Activated gamma-delta T cell treated with Interleukin-2 at 50 U/mL for 16 hours (primary cell): ENCODE data around the gene ARHGAP31.
"Not testable (repeated sequence)": the region's sequence is repeated elsewhere in the genome, so short reads cannot be mapped to it uniquely, and the experiment has no call there.

Experiments used
- DNase-seq: peaks from one replicate; pipeline ENCODE4 v3.0.0-alpha.2; 2020

The ARHGAP31 gene

DNA sequence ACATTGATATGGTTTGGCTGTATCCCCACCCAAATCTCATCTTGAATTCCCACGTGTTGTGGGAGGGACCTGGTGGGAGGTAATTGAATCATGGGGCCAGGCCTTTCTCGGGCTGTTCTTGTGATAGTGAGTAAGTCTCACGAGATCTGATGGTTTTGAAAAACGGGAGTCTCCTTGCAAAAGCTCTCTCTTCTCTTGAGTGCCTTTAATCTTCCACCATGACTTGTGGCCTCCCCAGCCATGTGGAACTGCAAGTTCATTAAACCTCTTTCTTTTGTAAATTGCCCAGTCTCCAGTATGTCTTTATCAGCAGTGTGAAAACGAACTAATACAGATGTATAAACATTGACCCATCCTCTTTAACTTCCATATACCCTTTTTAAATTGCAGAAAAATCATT is 26.6 kb downstream of the ARHGAP31 start:
- not testable (repeated sequence) for DNase-seq

DNA sequence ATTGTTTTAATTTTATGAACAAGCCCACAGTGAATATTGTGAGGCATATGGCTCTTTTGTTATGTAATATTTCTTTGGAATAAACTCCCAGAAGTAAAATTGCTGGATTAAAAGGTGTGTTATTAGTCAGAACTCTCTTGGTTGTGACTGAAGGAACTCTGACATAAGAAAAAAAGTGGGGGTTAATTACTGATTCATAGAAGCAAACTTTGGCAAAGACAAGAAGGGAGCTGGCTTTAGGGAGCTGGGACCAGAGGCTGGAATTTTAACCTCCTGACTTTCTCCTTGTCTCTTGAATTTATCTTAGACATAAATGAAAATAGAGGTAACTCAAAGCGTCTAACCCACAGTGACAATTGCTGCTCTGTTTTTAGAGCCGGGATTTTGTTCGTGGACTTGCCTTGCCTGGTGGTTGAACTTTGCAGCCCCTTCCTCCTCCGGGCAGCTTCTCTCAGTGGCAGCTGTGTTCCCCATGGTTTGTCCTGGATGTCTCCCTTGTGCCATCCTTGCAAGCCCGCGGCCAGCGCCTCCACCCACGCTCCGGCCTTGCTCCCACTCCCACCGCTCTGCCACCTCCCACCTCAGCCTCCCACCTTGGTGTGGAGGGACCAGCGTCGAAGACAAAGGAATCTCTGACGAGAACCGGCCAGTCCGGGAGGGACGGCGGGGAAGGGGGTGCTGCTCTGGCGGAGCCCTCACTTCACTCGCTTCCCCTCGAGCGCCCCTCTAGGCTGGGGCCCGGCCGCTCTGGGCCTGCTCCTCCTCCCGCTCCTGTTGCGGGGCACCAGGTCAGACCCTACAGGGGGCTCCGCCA is 28.0 kb downstream of the ARHGAP31 start:
- no peak for DNase-seq

GRCh38 chr3:119322835-119323722 is 28.9 kb downstream of the ARHGAP31 start:
- peak; percentile 80 for DNase-seq

GRCh38 chr3:119323723-119324085 is 29.5 kb downstream of the ARHGAP31 start:
- DNase-seq, result no peak

GRCh38 chr3:119324899-119325298 is 30.7 kb downstream of the ARHGAP31 start:
- DNase-seq, result no peak

DNA sequence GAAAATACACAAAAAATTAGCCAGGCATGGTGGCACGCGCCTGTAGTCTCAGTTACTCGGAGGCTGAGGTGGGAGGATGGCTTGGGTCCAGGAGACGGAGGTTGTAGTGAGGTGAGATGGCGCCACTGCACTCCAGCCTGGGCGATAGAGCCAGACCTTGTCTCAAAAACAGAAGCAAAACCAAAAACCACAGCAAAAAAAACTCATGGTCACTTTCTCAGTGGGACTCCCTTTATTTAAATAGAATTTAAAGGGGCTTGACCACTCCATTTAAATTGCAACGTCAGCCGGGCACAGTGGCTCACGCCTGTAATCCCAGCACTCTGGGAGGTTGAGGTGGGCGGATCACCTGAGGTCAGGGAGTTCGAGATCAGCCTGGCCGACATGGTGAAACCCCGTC is 32.8 kb downstream of the ARHGAP31 start:
- DNase-seq, result no peak

- DNase-seq, result no peak
These were observed 35.4 kb downstream of the ARHGAP31 start for GRCh38 chr3:119329551-119329950.

DNA sequence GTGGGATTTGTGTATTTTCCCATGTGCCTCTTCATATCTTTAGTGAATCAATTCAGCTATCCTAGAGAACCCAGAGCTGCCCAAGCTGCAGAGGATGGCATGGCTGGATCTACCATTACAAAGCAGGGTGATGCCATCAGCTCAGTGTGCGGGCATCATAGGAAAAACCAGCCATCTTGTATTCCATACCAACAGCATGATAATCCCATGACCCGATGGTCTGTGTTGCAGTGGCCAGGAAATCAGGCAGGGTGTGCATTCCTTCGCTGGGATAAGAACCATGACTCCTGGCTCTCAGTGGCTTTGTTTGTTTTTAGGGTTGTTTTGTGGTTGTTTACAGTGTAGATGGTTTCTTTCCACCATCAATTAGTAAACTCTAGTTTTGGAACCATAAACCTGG is 36.0 kb downstream of the ARHGAP31 start:
- DNase-seq, result no peak

DNA sequence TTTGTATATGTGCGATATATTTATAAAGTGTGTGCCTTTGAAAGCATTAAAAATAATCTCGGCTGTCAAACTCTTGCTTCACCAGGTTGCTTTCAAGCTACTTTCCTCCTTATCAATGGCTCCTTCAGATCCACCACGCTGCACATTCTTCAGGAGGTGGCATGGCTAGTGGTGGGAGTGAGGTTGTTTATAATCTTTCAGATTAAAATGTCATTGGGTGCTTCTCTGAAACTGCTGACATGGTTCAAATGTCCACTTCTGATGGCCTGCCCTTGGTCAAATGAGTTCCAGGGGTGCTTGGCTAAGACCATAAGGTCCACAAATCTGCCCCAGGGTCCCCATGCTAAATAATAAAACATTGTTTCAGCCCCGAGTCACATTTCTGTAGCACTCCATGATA is 36.7 kb downstream of the ARHGAP31 start:
- DNase-seq, result no peak

DNA sequence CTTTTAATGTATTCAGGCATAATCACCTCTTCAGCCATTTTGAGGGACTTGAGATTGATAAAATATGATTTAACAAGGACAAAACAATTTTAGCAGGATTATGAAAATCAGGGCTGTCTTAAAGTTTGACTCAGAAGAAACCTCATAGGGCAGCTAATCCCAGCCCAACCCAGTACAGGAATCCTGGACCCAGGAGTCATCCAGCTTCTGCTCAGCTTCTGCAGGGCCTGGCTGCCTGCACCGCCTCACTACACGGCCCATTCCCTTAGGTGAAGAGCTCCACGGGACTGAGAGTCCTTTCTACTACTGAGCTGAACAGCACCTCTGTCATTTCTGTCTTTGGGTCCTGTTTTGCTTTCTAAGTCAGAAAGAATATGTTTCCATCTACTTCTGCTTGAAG is 37.5 kb downstream of the ARHGAP31 start:
- DNase-seq, result no peak

DNA sequence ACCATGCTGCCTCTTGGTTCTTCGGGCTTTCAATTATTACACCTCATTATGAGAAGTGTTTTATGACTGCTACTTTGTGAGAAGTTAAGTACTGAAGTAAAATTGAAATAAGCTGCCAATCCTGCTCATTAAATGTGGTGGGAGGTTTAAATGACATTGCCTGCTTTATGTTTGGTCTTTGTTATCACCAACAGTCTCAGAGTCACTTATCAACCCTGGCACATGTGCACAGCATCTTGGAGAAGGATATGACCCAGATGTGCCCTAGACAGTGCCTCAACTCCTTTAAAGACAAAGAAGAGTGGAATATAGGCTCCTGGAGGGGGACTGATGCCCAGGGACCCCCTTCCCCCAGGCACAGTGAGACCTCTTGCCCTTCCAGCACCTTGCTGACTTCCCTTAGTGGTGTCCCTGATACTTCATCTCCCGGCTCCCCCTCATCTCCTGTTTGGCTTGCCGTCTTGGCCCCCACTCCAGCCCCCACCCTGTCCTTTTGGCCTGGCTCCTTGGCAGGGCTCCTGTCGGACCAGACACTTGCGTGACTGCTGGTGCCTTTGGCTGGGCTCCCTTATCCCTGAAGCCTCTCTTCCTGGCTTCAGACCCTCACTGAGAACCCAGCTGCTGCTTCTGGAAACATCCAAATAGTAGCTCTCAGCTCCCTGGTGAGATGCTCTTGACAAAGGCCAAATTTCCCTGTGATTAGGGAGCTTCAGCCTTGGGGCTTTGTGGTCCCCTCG is 39.8 kb downstream of the ARHGAP31 start:
- DNase-seq, result no peak

- DNase-seq, result no peak
These were observed 42.6 kb downstream of the ARHGAP31 start for GRCh38 chr3:119336823-119337222.

- DNase-seq, result not testable (repeated sequence)
These were observed 43.2 kb downstream of the ARHGAP31 start for GRCh38 chr3:119337407-119337806.

GRCh38 chr3:119338754-119339153 is 44.6 kb downstream of the ARHGAP31 start:
- DNase-seq, result no peak

DNA sequence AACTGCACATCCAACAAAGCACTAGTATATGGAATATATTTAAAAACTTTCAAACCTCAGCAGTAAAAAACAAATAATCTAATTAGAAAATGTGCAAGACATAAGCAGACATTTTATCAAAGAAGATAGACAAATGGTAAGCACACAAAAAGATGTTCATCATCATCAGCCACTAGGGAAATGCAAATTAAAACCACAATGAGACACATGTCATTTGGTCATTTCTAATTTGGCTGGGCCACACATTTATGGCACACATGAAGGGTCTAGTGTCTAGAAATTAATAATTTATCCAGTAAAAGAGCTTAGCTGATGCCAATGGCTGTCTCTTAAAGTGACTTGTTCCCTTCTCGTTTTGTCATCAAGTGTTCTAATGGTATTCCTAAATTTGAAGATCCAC is 45.8 kb downstream of the ARHGAP31 start:
- no peak for DNase-seq

- DNase-seq, result no peak
These were observed 46.3 kb downstream of the ARHGAP31 start for GRCh38 chr3:119340446-119340845.

GRCh38 chr3:119342176-119342575 is 48.0 kb downstream of the ARHGAP31 start:
- DNase-seq, result no peak

GRCh38 chr3:119343719-119344118 is 49.5 kb downstream of the ARHGAP31 start:
- no peak for DNase-seq

GRCh38 chr3:119346076-119346496 is 51.9 kb downstream of the ARHGAP31 start:
- DNase-seq, result no peak

DNA sequence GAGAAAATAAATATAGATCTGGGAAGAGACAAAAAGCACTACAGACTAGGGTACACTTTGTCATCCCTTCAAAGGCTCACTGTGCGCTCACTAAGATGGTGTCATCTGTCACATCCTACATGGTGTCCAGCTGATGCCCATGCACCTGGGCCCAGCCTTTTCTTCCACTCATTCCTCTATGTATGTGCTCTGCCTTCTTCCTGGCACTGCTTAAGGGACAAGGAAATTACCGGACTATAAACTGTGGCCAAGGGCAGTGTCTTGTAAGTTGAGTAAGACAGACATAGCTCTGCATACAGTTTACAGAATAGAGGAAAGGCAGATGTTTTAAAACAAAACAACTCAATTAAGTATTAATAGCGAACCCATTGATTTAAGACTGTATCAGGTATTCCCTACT is 52.9 kb downstream of the ARHGAP31 start:
- no peak for DNase-seq

GRCh38 chr3:119349354-119350041 is 55.3 kb downstream of the ARHGAP31 start:
- DNase-seq, result no peak

DNA sequence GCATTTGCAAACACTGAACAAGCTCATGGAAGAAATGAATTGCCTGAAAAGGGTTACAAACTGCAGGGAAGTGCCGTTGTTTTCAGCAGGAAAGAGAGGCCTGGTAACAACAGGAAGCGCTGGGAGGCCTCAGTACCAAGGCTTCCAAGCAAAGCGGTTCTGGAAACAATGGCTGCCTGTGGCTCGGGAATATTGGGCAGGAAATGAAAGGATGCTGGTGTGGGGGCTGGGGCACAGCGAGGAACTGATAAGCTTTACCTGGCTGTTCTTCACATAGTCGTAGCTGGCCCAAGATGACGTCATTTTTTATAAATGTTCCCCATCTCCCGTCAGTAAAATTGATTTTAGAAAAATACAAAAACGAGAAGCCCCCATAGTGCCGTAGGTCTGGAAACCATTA is 55.9 kb downstream of the ARHGAP31 start:
- no peak for DNase-seq

DNA sequence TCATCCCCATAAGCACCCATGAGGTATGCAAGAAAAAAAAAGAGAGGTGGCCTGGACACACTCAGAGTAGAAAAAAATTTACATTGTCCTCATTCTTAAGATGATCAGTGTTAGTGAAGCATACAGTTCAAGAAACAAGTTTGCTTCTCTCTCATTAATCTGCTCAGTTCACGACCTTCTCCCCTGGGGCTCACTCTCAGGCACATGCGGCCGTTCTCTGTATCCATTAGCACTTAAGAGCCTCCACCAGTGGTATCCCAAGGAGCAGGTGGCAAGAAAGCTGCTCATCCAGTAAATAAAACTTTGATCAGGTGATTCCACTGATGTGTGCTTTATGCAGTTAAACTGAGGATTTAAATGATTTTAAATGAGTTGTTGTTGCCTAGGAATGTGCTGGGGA is 57.4 kb downstream of the ARHGAP31 start:
- no peak for DNase-seq
